ENCODE data around the gene MAP3K2. TPM values are rescaled to one million over a fixed set of nuclear protein-coding genes. Genes with fewer than 3 reads are reported as not detected.

The MAP3K2 gene
- total and polyA plus RNA-seq, 10 of the 15 experiments (the other 5 are each of a cell fraction or from before 2014, with no cell fraction given), result 2.7 to 39.6 (median 16.1) TPM

DNA sequence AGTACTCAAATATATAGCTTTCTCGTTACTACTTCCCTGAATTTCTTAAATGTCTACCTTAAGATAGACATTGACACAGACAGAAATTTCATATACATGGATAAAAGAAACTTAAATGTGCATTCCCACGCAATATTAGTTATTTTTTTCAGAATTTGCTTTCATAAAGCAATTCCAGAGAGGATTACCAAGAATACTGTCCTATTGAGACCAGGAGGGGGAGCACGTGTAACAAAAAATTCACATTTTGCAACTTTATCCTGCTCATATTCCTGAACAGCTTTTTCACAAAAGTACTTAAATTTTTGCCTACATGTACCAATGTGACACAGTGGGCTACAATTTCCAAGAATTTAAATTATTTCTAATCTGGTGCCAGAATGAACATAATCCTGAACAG, 63.1 kb downstream of the MAP3K2 start (continued):
- peak; percentile 56 for TF ChIP-seq RAD21 (IDR thresholded peaks at IDR 0.05; ENCODE audit: insufficient read depth, low read depth, low read length)
- TF ChIP-seq, protein P1, sequence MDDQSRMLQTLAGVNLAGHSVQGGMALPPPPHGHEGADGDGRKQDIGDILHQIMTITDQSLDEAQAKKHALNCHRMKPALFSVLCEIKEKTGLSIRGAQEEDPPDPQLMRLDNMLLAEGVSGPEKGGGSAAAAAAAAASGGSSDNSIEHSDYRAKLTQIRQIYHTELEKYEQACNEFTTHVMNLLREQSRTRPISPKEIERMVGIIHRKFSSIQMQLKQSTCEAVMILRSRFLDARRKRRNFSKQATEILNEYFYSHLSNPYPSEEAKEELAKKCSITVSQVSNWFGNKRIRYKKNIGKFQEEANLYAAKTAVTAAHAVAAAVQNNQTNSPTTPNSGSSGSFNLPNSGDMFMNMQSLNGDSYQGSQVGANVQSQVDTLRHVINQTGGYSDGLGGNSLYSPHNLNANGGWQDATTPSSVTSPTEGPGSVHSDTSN (IDR thresholded peaks at IDR 0.05; ENCODE audit: insufficient replicate concordance, low read depth, low read length), result no peak
- TF ChIP-seq, protein P2, sequence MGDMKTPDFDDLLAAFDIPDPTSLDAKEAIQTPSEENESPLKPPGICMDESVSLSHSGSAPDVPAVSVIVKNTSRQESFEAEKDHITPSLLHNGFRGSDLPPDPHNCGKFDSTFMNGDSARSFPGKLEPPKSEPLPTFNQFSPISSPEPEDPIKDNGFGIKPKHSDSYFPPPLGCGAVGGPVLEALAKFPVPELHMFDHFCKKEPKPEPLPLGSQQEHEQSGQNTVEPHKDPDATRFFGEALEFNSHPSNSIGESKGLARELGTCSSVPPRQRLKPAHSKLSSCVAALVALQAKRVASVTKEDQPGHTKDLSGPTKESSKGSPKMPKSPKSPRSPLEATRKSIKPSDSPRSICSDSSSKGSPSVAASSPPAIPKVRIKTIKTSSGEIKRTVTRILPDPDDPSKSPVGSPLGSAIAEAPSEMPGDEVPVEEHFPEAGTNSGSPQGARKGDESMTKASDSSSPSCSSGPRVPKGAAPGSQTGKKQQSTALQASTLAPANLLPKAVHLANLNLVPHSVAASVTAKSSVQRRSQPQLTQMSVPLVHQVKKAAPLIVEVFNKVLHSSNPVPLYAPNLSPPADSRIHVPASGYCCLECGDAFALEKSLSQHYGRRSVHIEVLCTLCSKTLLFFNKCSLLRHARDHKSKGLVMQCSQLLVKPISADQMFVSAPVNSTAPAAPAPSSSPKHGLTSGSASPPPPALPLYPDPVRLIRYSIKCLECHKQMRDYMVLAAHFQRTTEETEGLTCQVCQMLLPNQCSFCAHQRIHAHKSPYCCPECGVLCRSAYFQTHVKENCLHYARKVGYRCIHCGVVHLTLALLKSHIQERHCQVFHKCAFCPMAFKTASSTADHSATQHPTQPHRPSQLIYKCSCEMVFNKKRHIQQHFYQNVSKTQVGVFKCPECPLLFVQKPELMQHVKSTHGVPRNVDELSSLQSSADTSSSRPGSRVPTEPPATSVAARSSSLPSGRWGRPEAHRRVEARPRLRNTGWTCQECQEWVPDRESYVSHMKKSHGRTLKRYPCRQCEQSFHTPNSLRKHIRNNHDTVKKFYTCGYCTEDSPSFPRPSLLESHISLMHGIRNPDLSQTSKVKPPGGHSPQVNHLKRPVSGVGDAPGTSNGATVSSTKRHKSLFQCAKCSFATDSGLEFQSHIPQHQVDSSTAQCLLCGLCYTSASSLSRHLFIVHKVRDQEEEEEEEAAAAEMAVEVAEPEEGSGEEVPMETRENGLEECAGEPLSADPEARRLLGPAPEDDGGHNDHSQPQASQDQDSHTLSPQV (IDR thresholded peaks at IDR 0.05), result no peak
- no peak for TF ChIP-seq MXI1 (IDR thresholded peaks at IDR 0.05; ENCODE audit: low read depth, low read length)
- no peak for TF ChIP-seq ZZZ3 (IDR thresholded peaks at IDR 0.05; ENCODE audit: control insufficient read depth, insufficient read length, low read depth)
- no peak for TF ChIP-seq JUND (IDR thresholded peaks at IDR 0.05; ENCODE audit: low read depth, low read length)
- TF ChIP-seq SUPT20H (IDR thresholded peaks at IDR 0.05; ENCODE audit: borderline replicate concordance, control insufficient read depth, low read depth, low read length), result no peak
- no peak for TF ChIP-seq RCOR1 (conservative IDR thresholded peaks at IDR 0.05; ENCODE audit: low read depth, low read length)
- no peak for TF ChIP-seq YY1 (IDR thresholded peaks at IDR 0.05; ENCODE audit: low read depth, low read length)
- TF ChIP-seq BACH1 (IDR thresholded peaks at IDR 0.05; ENCODE audit: borderline replicate concordance), result no peak
- TF ChIP-seq SIX5 (IDR thresholded peaks at IDR 0.05; ENCODE audit: low read depth, low read length, severe bottlenecking), result no peak
- TF ChIP-seq RAD51 (IDR thresholded peaks at IDR 0.05), result no peak
